NB4 (cell line): ENCODE results near the gene PARP12.

Experiments
- MYC ChIP-seq: IDR thresholded peaks from 2 replicates; pipeline ENCODE4 v1.6.1; 2011; ENCODE audit warnings: low read depth, low read length
- POLR2A ChIP-seq: IDR thresholded peaks from 2 replicates; pipeline ENCODE4 v1.6.1; 2011; ENCODE audit warnings: mild to moderate bottlenecking; ENCODE audit not compliant: insufficient read length; ENCODE audit errors: extremely low read depth
- TF ChIP-seq, protein P1 (sequence below): IDR thresholded peaks from one replicate; pipeline ENCODE4 v1.5.1; 2012; ENCODE audit warnings: low read depth, low read length
- TF ChIP-seq, protein P2 (sequence below): IDR thresholded peaks from 2 replicates; pipeline ENCODE4 v1.6.1; 2011; ENCODE audit warnings: low read depth, low read length

DNA sequence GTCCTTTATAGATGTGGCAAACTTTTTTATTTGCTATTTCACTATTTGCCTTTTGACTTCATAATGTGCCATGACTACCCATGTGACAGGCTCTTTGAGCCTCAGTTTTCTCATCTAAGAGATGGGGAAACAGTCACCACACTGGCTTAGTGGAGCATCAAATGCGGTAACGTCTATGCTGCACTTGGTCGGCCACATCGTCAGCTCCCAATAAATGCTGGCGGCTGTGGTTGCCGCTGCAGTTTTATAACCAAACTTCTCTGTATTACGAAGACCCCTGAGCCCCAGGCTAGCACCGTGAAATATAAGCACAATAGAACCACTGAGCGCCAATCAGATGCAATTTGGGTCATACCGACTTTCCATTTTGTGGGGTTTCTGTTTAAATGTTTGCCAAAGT is 56.2 kb downstream of the PARP12 start:
- TF ChIP-seq, protein P1, sequence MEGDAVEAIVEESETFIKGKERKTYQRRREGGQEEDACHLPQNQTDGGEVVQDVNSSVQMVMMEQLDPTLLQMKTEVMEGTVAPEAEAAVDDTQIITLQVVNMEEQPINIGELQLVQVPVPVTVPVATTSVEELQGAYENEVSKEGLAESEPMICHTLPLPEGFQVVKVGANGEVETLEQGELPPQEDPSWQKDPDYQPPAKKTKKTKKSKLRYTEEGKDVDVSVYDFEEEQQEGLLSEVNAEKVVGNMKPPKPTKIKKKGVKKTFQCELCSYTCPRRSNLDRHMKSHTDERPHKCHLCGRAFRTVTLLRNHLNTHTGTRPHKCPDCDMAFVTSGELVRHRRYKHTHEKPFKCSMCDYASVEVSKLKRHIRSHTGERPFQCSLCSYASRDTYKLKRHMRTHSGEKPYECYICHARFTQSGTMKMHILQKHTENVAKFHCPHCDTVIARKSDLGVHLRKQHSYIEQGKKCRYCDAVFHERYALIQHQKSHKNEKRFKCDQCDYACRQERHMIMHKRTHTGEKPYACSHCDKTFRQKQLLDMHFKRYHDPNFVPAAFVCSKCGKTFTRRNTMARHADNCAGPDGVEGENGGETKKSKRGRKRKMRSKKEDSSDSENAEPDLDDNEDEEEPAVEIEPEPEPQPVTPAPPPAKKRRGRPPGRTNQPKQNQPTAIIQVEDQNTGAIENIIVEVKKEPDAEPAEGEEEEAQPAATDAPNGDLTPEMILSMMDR: no peak
- TF ChIP-seq, protein P2, sequence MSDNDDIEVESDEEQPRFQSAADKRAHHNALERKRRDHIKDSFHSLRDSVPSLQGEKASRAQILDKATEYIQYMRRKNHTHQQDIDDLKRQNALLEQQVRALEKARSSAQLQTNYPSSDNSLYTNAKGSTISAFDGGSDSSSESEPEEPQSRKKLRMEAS: no peak
- TF ChIP-seq MYC (no peak), POLR2A (no peak)
